NCI-H146 treated with DMSO at 0.1 percent for 48 hours (cell line): ENCODE measurements around the gene INHA.

ENCODE experiments used
- DNase-seq: peaks from one replicate; lab custom pipeline; 2025; ENCODE audit not compliant: unreplicated experiment; lab: John Stamatoyannopoulos, UW

Gene INHA

DNA sequence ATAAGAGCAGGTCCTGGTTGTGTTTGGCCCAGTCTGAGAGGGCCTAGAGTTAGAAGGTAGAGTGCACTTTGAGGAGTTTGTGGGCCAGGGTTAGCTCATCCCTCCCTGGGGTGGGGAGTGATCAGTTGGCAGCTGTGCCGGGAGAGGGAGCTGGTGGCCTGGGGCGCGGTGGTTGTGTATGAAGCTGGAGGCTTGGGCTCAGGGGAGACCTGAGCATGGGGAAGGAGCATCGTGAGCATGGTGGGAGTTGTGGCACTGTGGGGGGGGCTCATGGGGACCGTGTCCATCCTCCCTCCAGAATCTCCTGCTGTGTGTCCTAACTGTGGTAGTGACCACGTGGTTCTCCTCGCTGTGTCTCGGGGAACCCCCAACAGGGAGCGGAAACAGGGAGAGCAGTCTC lies 39.2 kb downstream of the INHA start:
- no peak for DNase-seq

DNA sequence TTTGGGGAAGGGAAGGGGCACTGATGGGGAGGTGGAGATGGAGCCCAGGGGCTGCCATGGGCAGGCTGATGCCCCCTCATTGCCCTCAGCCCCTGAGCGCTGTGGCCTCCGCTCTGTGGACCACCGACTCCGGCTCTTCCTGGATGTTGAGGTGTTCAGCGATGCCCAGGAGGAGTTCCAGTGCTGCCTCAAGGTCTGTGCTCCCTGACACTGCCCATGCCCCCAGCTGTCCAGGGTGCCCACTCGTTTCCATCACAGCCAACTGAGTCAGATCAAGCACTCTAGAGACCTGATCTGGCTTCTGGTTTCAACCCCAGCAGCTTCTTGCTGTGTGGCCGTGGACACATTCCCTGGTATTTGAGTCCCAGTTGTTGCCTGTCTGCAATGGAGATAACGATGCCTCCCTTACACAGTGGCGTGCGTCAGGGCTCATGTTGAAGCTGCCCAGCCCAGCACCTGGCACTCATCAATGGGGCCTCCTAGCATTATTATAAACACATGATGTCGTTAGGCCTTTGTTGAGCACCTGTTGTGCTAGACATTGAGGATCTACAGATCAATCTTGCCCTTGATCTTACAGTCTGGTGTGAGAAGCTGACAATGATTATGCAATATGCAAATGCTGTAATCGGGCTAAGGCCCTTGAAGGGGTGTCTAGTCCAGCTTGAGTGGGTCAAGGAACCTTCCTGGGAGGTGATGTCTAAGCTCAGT lies 39.9 kb downstream of the INHA start:
- no peak for DNase-seq

DNA sequence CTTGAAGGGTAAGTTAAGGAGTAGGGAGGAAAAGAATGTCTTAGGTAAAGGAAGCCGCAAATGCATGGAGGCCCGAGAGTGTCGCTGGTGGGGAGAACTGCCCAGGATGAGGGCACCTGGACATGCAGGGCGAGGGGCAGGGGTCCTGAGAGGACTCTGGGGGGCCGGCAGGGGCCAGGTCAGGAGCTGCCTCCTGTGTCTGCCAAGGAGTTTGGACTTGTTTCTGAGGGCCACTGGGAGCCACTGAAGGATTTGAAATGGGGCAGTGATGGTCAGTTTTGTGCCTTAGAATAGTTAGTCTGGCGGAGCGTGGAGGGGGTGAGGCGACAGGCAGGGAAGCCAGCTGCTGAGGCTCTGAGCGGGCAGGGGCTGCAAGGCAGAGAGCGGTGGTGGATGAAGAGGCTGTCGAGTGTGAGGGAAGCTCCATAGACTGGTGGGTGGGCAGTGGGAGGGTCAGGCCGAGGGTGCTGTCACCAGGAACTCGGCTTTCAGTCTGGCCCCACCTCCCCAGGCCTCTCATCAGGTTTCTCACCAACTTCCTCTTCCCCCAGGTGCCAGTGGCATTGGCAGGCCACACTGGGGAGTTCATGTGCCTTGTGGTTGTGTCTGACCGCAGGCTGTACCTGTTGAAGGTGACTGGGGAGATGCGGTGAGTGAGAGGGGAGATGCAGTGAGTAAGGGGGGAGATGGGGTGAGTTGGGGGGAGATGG lies 40.6 kb downstream of the INHA start:
- DNase-seq: no peak

DNA sequence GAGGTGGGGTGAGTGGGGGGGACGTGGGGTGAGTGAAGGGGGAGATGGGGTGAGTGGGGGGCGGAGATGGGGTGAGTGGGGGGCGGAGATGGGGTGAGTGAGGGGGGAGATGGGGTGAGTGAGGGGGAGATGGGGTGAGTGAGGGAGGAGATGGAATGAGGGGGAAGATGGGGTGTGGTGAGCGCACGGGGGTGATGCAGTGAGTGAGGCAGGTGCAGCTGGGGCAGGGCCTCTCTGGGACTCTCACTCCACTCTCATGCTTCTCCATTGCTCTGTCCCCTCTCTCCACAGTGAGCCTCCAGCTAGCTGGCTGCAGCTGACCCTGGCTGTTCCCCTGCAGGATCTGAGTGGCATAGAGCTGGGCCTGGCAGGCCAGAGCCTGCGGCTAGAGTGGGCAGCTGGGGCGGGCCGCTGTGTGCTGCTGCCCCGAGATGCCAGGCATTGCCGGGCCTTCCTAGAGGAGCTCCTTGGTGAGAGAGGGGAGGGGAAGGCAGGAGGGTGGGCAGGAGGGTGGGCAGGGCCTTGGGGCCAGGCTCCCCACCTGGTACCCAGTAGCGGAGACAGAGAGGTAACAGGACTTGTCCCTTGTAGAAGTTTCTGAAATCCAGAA lies 41.5 kb downstream of the INHA start:
- DNase-seq: no peak

DNA sequence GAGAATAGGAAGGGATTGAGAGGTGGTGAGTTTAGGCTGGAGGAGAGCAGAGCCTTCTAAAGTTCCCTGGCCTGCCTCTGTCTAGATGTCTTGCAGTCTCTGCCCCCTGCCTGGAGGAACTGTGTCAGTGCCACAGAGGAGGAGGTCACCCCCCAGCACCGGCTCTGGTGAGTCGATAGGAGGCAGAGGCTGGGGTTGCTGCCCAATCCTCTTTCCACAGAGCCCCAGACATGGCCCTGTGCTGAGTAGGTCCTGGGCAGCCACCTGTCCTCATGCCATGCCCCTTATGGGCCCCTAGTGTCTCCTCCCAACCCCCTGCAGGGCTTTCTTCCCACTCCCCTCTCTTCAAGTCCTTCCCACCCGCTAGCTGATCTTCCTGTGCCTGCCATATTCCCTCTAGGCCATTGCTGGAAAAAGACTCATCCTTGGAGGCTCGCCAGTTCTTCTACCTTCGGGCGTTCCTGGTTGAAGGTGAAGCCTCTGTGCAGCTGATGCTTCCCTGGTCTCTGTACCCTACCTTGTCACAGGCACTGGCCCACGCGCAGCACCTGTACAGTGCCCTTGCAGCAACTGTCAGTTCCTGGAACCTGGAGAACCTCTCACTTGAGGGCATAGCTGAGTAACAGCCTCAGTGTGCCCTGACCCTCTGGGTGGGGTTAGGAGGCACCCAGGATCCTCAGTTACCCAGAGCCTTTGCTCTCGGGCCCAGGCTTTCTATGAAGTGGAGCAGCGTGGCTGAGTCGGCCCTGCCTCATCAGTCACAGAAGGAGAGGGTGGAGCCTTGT lies 42.2 kb downstream of the INHA start:
- no peak for DNase-seq

DNA sequence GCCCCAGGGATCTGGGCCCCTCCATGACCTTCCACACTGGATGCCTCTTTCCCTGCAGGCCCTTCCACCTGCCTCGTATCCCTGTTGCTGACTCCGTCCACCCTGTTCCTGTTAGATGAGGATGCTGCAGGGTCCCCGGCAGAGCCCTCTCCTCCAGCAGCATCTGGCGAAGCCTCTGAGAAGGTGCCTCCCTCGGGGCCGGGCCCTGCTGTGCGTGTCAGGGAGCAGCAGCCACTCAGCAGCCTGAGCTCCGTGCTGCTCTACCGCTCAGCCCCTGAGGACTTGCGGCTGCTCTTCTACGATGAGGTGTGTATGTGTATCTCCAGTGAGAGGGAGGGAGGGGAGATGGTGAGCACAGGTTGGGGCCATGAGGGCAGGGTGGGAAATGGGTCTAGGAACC lies 42.9 kb downstream of the INHA start:
- no peak for DNase-seq

DNA sequence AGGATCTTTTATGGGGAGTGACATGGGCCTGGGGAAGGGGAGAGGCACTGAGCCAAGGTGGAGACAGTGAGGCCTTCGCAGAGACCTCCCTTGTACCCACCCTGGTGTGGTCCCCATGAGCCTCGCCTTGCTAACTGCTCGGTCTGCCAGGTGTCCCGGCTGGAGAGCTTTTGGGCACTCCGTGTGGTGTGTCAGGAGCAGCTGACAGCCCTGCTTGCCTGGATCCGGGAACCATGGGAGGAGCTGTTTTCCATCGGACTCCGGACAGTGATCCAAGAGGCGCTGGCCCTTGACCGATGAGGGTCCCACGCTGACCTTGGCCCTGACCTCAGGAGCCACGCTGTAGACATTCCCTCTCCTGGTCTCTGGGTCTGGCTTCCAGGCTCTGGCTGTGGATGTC lies 43.8 kb downstream of the INHA start:
- no peak for DNase-seq

DNA sequence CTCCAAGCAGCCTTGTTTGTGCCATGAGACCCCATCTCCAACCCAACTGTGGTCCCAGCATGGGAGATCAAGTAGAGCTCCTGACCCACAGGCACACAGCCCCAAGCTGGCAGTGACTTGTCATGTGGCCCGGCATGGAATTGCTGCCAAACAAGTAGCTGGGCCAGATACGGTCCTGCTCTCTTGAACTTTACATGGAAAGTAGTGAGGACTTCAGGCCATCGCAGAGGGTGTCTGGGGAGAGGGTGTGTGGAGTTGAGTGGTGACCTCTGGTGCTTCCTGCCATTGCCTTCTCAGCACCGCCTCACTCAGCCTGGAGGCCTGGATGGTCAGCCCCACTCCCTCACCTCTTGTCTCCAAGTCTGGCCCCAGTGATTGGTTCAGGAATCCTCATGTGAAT lies 44.4 kb downstream of the INHA start:
- DNase-seq: no peak

DNA sequence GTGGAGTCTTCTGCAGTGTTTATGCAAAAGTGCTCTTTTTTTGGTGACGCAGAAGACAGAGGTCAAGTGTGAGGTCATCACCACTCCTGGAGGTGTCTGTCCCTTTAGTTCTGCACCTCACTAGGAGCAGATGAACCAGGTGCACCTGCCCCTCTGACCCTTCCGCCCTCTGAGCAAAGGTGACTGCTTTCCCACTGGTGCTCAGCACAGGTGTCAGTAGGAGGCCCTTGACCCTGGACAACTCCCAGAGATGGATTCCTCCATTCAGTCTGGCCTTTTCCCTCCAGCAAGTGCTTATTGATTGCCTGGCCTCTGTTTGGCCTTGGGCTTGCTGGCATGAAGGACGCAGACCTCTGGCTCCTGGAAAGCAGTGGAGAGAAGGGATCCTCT lies 46.6 kb downstream of the INHA start:
- DNase-seq: no peak

DNA sequence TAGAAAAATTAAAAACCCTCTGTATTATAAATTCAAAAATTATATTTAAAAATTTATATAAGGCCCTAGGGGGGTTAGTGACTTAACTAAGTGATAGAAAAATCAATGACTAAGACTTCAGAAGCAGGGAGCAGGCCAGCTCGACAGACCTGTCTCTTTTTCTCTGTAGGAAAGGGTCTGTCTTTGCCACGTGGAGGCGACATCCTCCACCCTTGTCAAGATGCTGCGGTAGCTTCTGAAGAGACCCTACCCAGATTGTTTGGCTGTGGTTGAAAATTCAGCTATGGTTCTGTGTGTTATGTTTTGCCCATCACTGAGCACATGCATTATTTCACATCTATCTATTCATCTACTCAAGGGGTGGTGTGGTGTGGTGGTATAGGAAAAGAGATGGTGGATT lies 47.1 kb downstream of the INHA start:
- DNase-seq: no peak

DNA sequence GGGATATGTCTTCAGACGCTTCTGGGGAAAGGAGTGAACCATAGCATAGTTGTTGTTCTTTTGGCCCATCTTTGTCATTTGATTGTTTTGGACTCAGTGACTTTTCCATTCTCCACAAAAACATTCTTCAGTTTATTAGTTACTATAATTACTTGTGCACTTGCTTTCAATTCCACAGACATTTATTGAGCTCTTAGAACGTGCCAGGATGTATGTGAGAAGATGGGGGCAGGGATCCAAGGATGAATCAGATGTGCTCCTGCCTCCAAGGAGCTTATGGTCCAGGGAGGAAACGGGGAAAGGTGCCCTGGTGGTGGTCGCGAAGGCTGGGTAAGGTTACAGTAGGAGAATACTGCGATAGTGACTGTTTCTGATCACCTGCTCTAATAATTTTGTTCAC lies 48.4 kb downstream of the INHA start:
- no peak for DNase-seq

DNA sequence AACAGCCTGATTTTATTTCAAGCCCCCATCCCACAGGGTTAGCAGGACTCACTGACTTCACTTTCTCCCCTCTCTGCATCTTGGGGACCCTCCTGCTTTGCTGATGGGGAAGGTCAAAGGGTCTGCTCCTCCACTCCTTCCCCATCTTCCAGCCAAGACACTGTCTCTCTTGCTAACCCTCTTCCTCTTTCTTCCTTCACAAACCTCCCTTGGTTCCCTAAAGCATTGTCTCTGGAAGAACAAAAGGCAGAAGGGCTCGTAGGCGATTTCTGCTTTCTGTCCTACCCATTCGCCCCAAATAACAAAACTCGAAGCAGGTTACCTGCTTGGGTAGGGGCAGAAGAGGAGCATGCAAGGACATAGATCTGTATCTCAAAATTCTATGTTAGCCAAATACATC lies 49.8 kb downstream of the INHA start:
- DNase-seq: no peak

DNA sequence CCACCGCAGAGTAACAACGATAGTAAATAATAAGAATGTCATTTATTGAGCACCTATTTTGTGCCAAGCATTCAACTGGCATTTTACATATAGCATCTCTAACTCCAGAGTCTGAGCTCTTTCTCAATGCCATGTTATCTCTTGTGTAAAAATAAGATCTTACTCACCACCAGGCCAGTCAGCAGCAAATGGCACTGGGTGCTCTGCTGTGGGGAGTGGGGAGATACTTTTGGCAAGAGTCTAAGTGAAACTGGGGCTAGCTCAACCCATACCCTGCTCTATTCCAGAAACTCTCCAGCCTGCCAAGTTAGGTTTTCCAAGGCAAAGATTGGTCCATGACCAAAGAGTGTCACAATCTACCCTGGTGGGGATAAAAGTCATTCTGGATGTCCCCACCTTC lies 50.4 kb downstream of the INHA start:
- DNase-seq: no peak

DNA sequence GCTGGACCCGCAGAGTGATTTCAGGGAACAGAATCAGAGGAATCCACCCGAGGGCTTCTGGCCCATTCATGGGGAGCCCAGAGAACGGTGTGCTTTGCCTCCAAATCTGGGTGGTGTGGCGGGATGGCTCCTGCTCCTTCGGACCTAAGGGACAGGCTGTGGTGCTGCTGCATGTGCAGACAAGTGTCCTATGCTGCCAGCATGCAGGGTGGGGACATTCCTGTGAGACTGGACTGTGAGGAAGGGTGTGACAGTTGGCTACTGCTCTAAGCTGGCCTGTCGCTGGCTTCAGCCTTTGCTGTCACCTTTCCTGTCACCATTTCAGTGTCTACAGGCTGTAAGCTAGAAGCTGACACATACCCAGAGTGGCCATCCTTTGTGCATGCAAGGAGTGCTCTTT lies 52.5 kb downstream of the INHA start:
- no peak for DNase-seq

DNA sequence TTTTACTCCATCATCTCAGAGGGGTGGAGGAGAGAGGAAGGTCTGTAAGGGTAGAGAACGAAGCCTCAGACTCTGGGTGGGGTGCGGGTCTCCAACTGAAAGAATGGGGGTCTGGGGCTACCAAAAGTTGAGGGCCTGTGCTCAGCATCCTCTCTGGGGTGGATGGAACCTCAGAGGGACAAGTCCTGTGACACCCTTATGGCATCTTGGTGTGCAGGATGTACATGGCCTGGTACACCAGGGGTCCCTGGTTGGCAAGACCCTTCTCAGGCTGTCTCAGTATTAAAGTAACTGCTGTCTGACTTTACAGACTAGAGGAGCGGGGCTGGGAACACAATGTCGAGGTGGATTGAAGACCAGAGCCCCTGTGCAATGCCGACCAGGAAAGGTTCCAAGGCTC lies 53.1 kb downstream of the INHA start:
- DNase-seq: no peak
